Measurements from ENCODE around the gene ARID4B. TPM values are rescaled to one million over a fixed set of nuclear protein-coding genes. Genes with fewer than 3 reads are reported as not detected.

The ARID4B gene
- total RNA-seq, 1 experiment from 2014 or later, result 28.3 TPM

DNA sequence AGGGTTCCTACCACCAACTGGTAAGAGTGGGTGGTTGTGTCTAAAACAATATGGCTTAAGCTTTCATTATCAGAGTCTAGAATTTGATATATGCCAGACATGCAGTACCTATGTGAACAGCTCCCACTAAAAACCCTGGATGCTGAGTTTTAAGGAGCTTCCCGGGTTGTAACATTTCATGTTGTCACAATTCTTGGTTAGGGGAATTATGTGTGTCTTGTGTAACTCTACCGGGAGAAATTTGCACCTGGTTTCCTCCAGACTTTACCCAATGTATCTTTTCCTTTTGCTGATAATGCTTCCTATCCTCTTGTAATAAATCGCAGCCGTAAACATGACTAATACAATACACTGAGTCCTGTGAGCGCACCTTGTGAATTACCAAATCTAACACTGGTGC lies 48.3 kb downstream of the ARID4B start:
- DNase-seq (ENCODE audit: low read depth, low spot score), result no peak
- Histone ChIP-seq H3K36me3 (ENCODE audit: control insufficient read depth in 1 of 2, insufficient read depth in 2 of 2, low read length in 2 of 2) (no peaks in the 10 kb centered on the region), H3K4me1 (ENCODE audit: control insufficient read depth in 1 of 2, insufficient read depth in 2 of 2, low read length in 2 of 2) (peaks cover 0 to 3% of the 10 kb centered on the region in 2 experiments; a peak in 1 of 4 replicates), H3K4me3 (replicated peaks in 1 of 2; ENCODE audit: low read depth in 1 of 2, low read length in 2 of 2) (no peak overlapping the region), H3K9ac (ENCODE audit: low read length) (no peak overlapping the region), H3K4me2 (ENCODE audit: low read length) (no peak overlapping the region), H3K9me3 (ENCODE audit: control insufficient read depth in 1 of 2, insufficient read depth in 1 of 2, low read depth in 1 of 2, low read length in 2 of 2) (no peaks in the 10 kb centered on the region), H3K27ac (ENCODE audit: low read depth, low read length) (no peak overlapping the region), H3K27me3 (ENCODE audit: insufficient read depth, low read length) (no peaks in the 10 kb centered on the region), H4K20me1 (ENCODE audit: insufficient read depth) (peaks cover 10% of the 10 kb centered on the region; the same call in 1 of the 2 replicates), H2AFZ (ENCODE audit: low read depth, low read length, poor library complexity, severe bottlenecking) (no peak overlapping the region), H3K9me2 (ENCODE audit: insufficient read depth) (no peaks in the 10 kb centered on the region), H3K79me2 (ENCODE audit: insufficient read depth, low read length) (peaks cover 93% of the 10 kb centered on the region)
- no peak for ATAC-seq
- no TSS peak for BruUV-seq (replicated peaks)
- POLR2A ChIA-PET, result no interaction called here
- RAD21 ChIA-PET (ENCODE audit: low non-redundant PET in 1 of 2, low total read pairs in 2 of 2, uncharacterized antibody in 2 of 2, unreplicated experiment in 2 of 2), result no interaction called here
- TF ChIP-seq POLR2AphosphoS5 (IDR thresholded peaks at IDR 0.05; ENCODE audit: low read depth, low read length) (no peak), EGR1 (IDR thresholded peaks at IDR 0.05; ENCODE audit: low read depth) (no peak), TCF7L2 (IDR thresholded peaks at IDR 0.05; ENCODE audit: borderline replicate concordance, extremely low read depth, insufficient read depth, insufficient read length) (no peak), SRF (IDR thresholded peaks at IDR 0.05; ENCODE audit: low read depth) (no peak), ZNF274 (IDR thresholded peaks at IDR 0.05; ENCODE audit: low read depth, low read length) (no peak), POLR2A (IDR thresholded peaks at IDR 0.05; ENCODE audit: borderline replicate concordance, extremely low read depth, insufficient read depth, insufficient read length) (no peak), EZH2 (IDR thresholded peaks at IDR 0.05) (no peak), CEBPB (IDR thresholded peaks at IDR 0.05; ENCODE audit: low read depth) (no peak)
- TF ChIP-seq, protein P1, sequence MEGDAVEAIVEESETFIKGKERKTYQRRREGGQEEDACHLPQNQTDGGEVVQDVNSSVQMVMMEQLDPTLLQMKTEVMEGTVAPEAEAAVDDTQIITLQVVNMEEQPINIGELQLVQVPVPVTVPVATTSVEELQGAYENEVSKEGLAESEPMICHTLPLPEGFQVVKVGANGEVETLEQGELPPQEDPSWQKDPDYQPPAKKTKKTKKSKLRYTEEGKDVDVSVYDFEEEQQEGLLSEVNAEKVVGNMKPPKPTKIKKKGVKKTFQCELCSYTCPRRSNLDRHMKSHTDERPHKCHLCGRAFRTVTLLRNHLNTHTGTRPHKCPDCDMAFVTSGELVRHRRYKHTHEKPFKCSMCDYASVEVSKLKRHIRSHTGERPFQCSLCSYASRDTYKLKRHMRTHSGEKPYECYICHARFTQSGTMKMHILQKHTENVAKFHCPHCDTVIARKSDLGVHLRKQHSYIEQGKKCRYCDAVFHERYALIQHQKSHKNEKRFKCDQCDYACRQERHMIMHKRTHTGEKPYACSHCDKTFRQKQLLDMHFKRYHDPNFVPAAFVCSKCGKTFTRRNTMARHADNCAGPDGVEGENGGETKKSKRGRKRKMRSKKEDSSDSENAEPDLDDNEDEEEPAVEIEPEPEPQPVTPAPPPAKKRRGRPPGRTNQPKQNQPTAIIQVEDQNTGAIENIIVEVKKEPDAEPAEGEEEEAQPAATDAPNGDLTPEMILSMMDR (IDR thresholded peaks at IDR 0.05 in 2 of 3, conservative IDR thresholded peaks at IDR 0.05 in 1 of 3; ENCODE audit: borderline replicate concordance in 1 of 3, insufficient read depth in 1 of 3, low read depth in 2 of 3, low read length in 2 of 3), result no peak
- intact Hi-C loops (cut with micrococcal nuclease), result no loop called here
- CTCF ChIA-PET, result no interaction called here

DNA sequence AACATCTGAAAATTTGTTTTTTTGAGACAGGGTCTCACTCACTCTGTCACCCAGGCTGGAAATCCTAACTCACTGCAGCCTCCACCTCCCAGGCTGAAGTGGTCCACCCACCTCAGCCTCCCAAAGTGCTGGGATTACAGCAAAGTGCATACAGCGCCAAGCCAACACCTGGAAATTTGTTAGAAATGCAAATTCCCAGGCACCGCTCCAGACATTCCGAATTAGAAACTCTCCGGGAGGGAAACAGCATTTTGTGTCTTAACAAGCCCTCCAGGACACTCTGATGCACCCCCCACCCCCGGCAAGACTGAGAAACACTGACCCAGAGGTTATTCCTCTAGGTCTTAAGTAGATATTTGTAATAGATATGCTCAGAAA lies 49.1 kb downstream of the ARID4B start:
- CTCF ChIA-PET, result no interaction called here
- H3K27me3 ChIP-seq (ENCODE audit: insufficient read depth, low read length), result no peaks in the 10 kb centered on the region
- peaks cover 92% of the 10 kb centered on the region for H3K79me2 ChIP-seq (ENCODE audit: insufficient read depth, low read length)
- RAD21 ChIA-PET (ENCODE audit: low non-redundant PET in 1 of 2, low total read pairs in 2 of 2, uncharacterized antibody in 2 of 2, unreplicated experiment in 2 of 2), result no interaction called here
- H3K9ac ChIP-seq (ENCODE audit: low read length), result no peak overlapping the region
- no peak overlapping the region for H3K27ac ChIP-seq (ENCODE audit: low read depth, low read length)
- H3K9me2 ChIP-seq (ENCODE audit: insufficient read depth), result no peaks in the 10 kb centered on the region
- H3K4me3 ChIP-seq (replicated peaks in 1 of 2; ENCODE audit: low read depth in 1 of 2, low read length in 2 of 2), result no peak overlapping the region
- no peak overlapping the region for H2AFZ ChIP-seq (ENCODE audit: low read depth, low read length, poor library complexity, severe bottlenecking)
- intact Hi-C loops (cut with micrococcal nuclease), result no loop called here
- ATAC-seq (no peak), DNase-seq (ENCODE audit: low read depth, low spot score) (no peak)
- POLR2A ChIA-PET, result no interaction called here
- peaks cover 10% of the 10 kb centered on the region; the same call in 1 of the 2 replicates for H4K20me1 ChIP-seq (ENCODE audit: insufficient read depth)
- no peaks in the 10 kb centered on the region for H3K36me3 ChIP-seq (ENCODE audit: control insufficient read depth in 1 of 2, insufficient read depth in 2 of 2, low read length in 2 of 2)
- BruUV-seq (replicated peaks), result no TSS peak
- H3K4me1 ChIP-seq (ENCODE audit: control insufficient read depth in 1 of 2, insufficient read depth in 2 of 2, low read length in 2 of 2), result peaks cover 0 to 3% of the 10 kb centered on the region in 2 experiments; a peak in 1 of 4 replicates
- TF ChIP-seq ZFX (IDR thresholded peaks at IDR 0.05), result no peak
- no peak for TF ChIP-seq ELF1 (IDR thresholded peaks at IDR 0.05; ENCODE audit: borderline replicate concordance, low read depth)
- TF ChIP-seq ZNF274 (IDR thresholded peaks at IDR 0.05; ENCODE audit: low read depth, low read length), result no peak
- no peak for TF ChIP-seq EGR1 (IDR thresholded peaks at IDR 0.05; ENCODE audit: low read depth)
- H3K9me3 ChIP-seq (ENCODE audit: control insufficient read depth in 1 of 2, insufficient read depth in 1 of 2, low read depth in 1 of 2, low read length in 2 of 2), result no peaks in the 10 kb centered on the region
- H3K4me2 ChIP-seq (ENCODE audit: low read length), result no peak overlapping the region
